ENCODE results near the gene MTFR2.

- TF ChIP-seq CTCF (IDR thresholded peaks at IDR 0.05) (no peak), POLR2AphosphoS5 (IDR thresholded peaks at IDR 0.05) (no peak), POLR2A (IDR thresholded peaks at IDR 0.05) (no peak)
Observed at GRCh38 chr6:136192902-136193301, 57.2 kb downstream of the MTFR2 start.

All from gastroesophageal sphincter (tissue), 3 donors.